Muscle layer of colon (tissue), 2 donors: Measurements from ENCODE around the gene ARHGEF38.
"Not testable (repeated sequence)": the region's sequence is repeated elsewhere in the genome, so short reads cannot be mapped to it uniquely, and the experiment has no call there.

ENCODE experiments used
- H3K27ac ChIP-seq: one replicate; pipeline ENCODE4 v1.7.0; 2013; ENCODE audit warnings: low read depth, mild to moderate bottlenecking, low read length, moderate library complexity
- H3K27me3 ChIP-seq, 2 donors: one replicate each; pipeline ENCODE4 v1.7.0; 2013; ENCODE audit warnings: low read length in 2 of 2, mild to moderate bottlenecking in 2 of 2; ENCODE audit not compliant: insufficient read depth in 2 of 2, control insufficient read depth in 1 of 2
- H3K36me3 ChIP-seq: one replicate; pipeline ENCODE4 v1.7.0; 2013; ENCODE audit warnings: mild to moderate bottlenecking, low read length; ENCODE audit not compliant: insufficient read depth
- H3K4me1 ChIP-seq: one replicate; pipeline ENCODE4 v1.7.0; 2013; ENCODE audit warnings: mild to moderate bottlenecking, low read length; ENCODE audit not compliant: insufficient read depth
- H3K4me3 ChIP-seq, 2 donors: one replicate each; pipeline ENCODE4 v1.7.0; 2013; ENCODE audit warnings: low read length in 2 of 2, low read depth in 1 of 2, mild to moderate bottlenecking in 1 of 2, moderate library complexity in 1 of 2
- H3K9ac ChIP-seq: one replicate; pipeline ENCODE4 v1.7.0; 2013; ENCODE audit warnings: low read length
- H3K9me3 ChIP-seq: one replicate; pipeline ENCODE4 v1.7.0; 2013; ENCODE audit warnings: mild to moderate bottlenecking, low read length
- donor health status: abdominal sarcoma.
- donor health status: Adenocarcinoma of cecum.

Gene ARHGEF38

GRCh38 chr4:105725623-105726022 is 173.2 kb downstream of the ARHGEF38 start:
- Histone ChIP-seq H3K9ac (no peak overlapping the region), H3K27ac (no peak overlapping the region), H3K27me3 (no peaks in the 10 kb centered on the region), H3K4me3 (no peak overlapping the region), H3K4me1 (no peaks in the 10 kb centered on the region), H3K36me3 (no peaks in the 10 kb centered on the region), H3K9me3 (no peaks in the 10 kb centered on the region)

DNA sequence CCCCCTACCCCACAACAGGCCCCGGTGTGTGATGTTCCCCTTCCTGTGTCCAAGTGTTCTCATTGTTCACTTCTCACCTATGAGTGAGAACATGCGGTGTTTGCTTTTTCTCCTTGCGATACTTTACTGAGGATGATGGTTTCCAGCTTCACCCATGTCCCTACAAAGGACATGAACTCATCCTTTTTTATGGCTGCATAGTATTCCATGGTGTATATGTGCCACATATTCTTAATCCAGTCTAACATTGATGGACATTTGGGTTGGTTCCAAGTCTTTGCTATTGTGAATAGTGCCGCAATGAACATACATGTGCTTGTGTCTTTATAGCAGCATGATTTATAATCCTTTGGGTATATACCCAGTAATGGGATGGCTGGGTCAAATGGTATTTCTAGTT is 177.5 kb downstream of the ARHGEF38 start:
- H3K4me3 ChIP-seq, H3K27ac ChIP-seq, H3K9me3 ChIP-seq, H3K9ac ChIP-seq, H3K27me3 ChIP-seq, H3K4me1 ChIP-seq, H3K36me3 ChIP-seq: not testable (repeated sequence)
